SK-N-SH (cell line): Measurements from ENCODE around the gene DCK.

Experiments used
- EZH2phosphoT487 ChIP-seq: fragments of 200-600 bp; sonication (generic); IDR thresholded peaks from 2 replicates; pipeline ENCODE4 v1.6.1; 2017; ENCODE audit warnings: low read depth, mixed run types, mild to moderate bottlenecking, antibody characterized with exemption, moderate library complexity, borderline replicate concordance
- FOSL2 ChIP-seq: IDR thresholded peaks from 2 replicates; pipeline ENCODE4 v1.4.0; 2012; ENCODE audit warnings: low read depth, mild to moderate bottlenecking, moderate library complexity, borderline replicate concordance
- SIN3A ChIP-seq: IDR thresholded peaks from 2 replicates; pipeline ENCODE4 v1.6.1; 2012; ENCODE audit warnings: low read depth, mild to moderate bottlenecking, low read length, moderate library complexity, borderline replicate concordance
- TF ChIP-seq, protein P1 (sequence below): fragments of 150-350 bp; IDR thresholded peaks from 2 replicates; pipeline ENCODE4 v1.6.1; 2017; ENCODE audit warnings: antibody characterized with exemption, low read length, low read depth, borderline replicate concordance
- TF ChIP-seq, protein P2 (sequence below): fragments of 200-600 bp; sonication (generic); IDR thresholded peaks from 2 replicates; pipeline ENCODE4 v1.6.1; 2017; ENCODE audit warnings: antibody characterized with exemption, mild to moderate bottlenecking, moderate library complexity

DNA sequence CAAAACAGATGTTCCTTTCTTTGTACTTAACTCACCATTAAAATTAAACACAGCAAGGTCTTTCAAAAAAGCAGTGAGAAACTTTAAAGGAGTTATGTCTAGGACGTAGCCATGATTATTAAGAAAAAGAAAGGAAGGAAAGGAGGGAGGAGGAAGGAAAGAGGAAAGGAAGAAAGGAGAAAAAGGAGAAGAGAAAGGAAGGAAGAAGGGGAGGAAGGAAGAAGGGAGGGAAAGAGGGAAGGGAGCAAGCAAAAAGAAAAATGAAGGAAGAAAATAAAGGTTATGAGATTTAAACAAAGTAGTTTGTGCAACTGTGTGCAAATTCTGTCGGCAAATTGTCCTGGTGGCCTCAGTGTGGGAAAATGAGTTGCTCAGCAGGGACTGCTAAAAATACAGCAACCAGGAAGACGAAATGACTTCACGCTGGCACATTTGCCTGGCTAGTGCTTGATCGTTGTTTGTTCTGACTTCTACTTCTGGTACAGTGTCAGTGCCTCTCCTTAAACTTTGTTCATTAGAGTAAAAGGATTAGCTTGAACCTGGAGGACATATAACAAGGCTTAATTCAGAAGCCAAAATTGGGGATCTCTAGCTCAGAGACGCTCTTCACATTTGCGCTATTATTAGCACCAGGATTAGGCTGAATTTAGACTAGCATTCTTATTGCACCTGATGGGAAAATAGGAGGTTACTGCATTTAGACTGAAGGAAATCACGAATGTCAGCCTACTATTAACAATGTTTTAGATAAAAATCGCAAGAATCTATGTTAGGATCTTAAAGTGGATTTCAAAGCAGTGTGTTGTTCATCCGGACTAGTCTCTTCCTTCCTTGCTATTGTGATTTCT, 81.2 kb downstream of the DCK start:
- no peak for TF ChIP-seq EZH2phosphoT487
- no peak for TF ChIP-seq FOSL2
- TF ChIP-seq, protein P1, sequence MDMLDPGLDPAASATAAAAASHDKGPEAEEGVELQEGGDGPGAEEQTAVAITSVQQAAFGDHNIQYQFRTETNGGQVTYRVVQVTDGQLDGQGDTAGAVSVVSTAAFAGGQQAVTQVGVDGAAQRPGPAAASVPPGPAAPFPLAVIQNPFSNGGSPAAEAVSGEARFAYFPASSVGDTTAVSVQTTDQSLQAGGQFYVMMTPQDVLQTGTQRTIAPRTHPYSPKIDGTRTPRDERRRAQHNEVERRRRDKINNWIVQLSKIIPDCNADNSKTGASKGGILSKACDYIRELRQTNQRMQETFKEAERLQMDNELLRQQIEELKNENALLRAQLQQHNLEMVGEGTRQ = no peak
- TF ChIP-seq, protein P2, sequence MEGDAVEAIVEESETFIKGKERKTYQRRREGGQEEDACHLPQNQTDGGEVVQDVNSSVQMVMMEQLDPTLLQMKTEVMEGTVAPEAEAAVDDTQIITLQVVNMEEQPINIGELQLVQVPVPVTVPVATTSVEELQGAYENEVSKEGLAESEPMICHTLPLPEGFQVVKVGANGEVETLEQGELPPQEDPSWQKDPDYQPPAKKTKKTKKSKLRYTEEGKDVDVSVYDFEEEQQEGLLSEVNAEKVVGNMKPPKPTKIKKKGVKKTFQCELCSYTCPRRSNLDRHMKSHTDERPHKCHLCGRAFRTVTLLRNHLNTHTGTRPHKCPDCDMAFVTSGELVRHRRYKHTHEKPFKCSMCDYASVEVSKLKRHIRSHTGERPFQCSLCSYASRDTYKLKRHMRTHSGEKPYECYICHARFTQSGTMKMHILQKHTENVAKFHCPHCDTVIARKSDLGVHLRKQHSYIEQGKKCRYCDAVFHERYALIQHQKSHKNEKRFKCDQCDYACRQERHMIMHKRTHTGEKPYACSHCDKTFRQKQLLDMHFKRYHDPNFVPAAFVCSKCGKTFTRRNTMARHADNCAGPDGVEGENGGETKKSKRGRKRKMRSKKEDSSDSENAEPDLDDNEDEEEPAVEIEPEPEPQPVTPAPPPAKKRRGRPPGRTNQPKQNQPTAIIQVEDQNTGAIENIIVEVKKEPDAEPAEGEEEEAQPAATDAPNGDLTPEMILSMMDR = no peak
- no peak for TF ChIP-seq SIN3A
